ENCODE results near the gene NACC2.

GRCh38 chr9:136137321-136138265 lies 42.5 kb upstream of the NACC2 start:
- TF ChIP-seq CTCF (conservative IDR thresholded peaks at IDR 0.05; ENCODE audit: low read depth in 2 of 2) (no peak), CREB1 (CRISPR knock-in tag; IDR thresholded peaks at IDR 0.05; ENCODE audit: low read depth) (no peak), POLR2AphosphoS5 (IDR thresholded peaks at IDR 0.05; ENCODE audit: low read depth) (no peak), ETS1 (IDR thresholded peaks at IDR 0.05) (no peak), EZH2 (IDR thresholded peaks at IDR 0.05; ENCODE audit: low read depth, unreplicated experiment) (no peak), EZH2phosphoT487 (IDR thresholded peaks at IDR 0.05; ENCODE audit: unreplicated experiment) (no peak), ZNF114 (CRISPR knock-in tag; IDR thresholded peaks at IDR 0.05) (no peak), JUNB (IDR thresholded peaks at IDR 0.05; ENCODE audit: unreplicated experiment) (no peak), ZNF331 (CRISPR knock-in tag; IDR thresholded peaks at IDR 0.05; ENCODE audit: low read depth) (no peak), NANOG (IDR thresholded peaks at IDR 0.05; ENCODE audit: borderline replicate concordance) (no peak)
